ENCODE data around the gene TWIST2.

DNA sequence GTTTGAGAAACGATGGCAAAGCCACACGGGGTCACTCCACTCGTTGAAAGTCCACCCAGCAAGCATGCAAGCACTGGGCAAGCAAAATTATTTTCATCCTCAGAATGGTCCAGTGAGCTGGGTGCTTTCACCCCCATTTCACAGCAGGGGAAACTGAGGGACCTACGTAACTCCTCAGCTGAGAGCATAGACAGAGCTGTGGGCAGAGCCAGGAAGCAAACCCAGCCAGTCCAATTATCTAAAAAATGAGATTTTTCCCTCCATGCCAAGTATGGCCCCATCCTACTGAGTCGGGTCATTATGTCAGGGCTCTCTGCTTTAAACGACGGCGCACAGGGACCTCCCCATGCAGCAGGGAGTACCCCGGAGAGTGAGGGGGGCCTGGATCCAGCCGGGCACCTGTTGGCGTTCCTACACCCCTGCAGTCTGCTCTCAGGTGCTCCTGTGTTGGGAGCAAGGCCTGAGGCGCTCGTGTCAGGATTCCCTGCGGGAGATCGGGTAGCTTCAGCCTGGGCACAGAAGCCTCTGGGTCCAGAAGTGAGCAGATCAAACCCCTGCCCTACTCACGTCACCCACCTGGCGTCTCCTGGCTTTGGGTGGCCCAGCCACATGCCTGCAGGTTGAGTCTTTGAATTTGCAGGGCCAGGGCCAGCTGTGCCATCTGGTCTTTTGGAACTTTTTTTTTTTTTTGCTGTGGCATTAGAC lies 17.3 kb downstream of the TWIST2 start:
- TF ChIP-seq, protein P1, sequence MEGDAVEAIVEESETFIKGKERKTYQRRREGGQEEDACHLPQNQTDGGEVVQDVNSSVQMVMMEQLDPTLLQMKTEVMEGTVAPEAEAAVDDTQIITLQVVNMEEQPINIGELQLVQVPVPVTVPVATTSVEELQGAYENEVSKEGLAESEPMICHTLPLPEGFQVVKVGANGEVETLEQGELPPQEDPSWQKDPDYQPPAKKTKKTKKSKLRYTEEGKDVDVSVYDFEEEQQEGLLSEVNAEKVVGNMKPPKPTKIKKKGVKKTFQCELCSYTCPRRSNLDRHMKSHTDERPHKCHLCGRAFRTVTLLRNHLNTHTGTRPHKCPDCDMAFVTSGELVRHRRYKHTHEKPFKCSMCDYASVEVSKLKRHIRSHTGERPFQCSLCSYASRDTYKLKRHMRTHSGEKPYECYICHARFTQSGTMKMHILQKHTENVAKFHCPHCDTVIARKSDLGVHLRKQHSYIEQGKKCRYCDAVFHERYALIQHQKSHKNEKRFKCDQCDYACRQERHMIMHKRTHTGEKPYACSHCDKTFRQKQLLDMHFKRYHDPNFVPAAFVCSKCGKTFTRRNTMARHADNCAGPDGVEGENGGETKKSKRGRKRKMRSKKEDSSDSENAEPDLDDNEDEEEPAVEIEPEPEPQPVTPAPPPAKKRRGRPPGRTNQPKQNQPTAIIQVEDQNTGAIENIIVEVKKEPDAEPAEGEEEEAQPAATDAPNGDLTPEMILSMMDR (IDR thresholded peaks at IDR 0.05), result no peak
- TF ChIP-seq POLR2A (IDR thresholded peaks at IDR 0.05), result no peak
- TF ChIP-seq POLR2AphosphoS5 (IDR thresholded peaks at IDR 0.05), result no peak

All from prostate gland (tissue), 2 donors.